Smooth muscle cell (in vitro differentiated cells): ENCODE data around the gene ZNF30. TPM values are rescaled to one million over a fixed set of nuclear protein-coding genes. Genes with fewer than 3 reads are reported as not detected.
A peak's percentile ranks its signal among the peaks of the same experiment; 100 is the strongest.

Source experiments
- DNase-seq: peaks from one replicate; lab custom pipeline; 2025; ENCODE audit not compliant: unreplicated experiment; lab: John Stamatoyannopoulos, UW
- H2AFZ ChIP-seq: fragments of 200-600 bp; sonication (generic); 2 replicates; pipeline ENCODE4 v1.6.0; 2016; ENCODE audit warnings: antibody characterized with exemption, low read depth, mild to moderate bottlenecking
- H3F3A ChIP-seq: fragments of 200-600 bp; sonication (generic); 2 replicates; pipeline ENCODE4 v1.6.0; 2017; ENCODE audit warnings: antibody characterized with exemption, low read depth
- H3K27ac ChIP-seq: fragments of 200-600 bp; sonication (generic); 2 replicates; pipeline ENCODE4 v1.5.1; 2016; ENCODE audit warnings: low read depth, mild to moderate bottlenecking
- H3K27me3 ChIP-seq: fragments of 200-600 bp; sonication (generic); 2 replicates; pipeline ENCODE4 v1.6.1; 2016; ENCODE audit warnings: low read depth, mild to moderate bottlenecking
- H3K36me3 ChIP-seq: fragments of 200-600 bp; sonication (generic); 2 replicates; pipeline ENCODE4 v1.5.1; 2016; ENCODE audit warnings: low read depth
- H3K4me1 ChIP-seq: fragments of 200-600 bp; sonication (generic); 2 replicates; pipeline ENCODE4 v1.5.1; 2016; ENCODE audit warnings: low read depth
- H3K4me2 ChIP-seq: fragments of 200-600 bp; sonication (generic); 2 replicates; pipeline ENCODE4 v1.6.0; 2016; ENCODE audit warnings: mild to moderate bottlenecking
- H3K4me3 ChIP-seq: fragments of 200-600 bp; sonication (generic); 2 replicates; pipeline ENCODE4 v1.5.1; 2016; ENCODE audit warnings: mild to moderate bottlenecking
- H3K79me2 ChIP-seq: fragments of 200-600 bp; sonication (generic); 2 replicates; pipeline ENCODE4 v1.6.0; 2016; ENCODE audit warnings: low read depth, mild to moderate bottlenecking
- H3K9ac ChIP-seq: fragments of 200-600 bp; sonication (generic); 2 replicates; pipeline ENCODE4 v1.6.0; 2016; ENCODE audit warnings: low read depth
- H3K9me3 ChIP-seq: fragments of 200-600 bp; sonication (generic); replicated peaks from 2 replicates; pipeline ENCODE4 v1.5.1; 2016; ENCODE audit warnings: low read depth
- H4K20me1 ChIP-seq: fragments of 200-600 bp; sonication (generic); 2 replicates; pipeline ENCODE4 v1.6.0; 2016; ENCODE audit warnings: low read depth
- WGBS: methylation state at CpG from one replicate; pipeline ENCODE4 v1.1.7; 2016; ENCODE audit warnings: low lambda C conversion rate; 5-methylcytosine and 5-hydroxymethylcytosine counted together
- polyA plus RNA-seq: library from polyadenylated mRNA; unstranded; fragments of >200 nt; fragmentation: Nextera tagmentation; extraction: Ambion mirVana; gene quantifications from 2 replicates; pipeline ENCODE4 v1.2.1, GENCODE V29; 2016
- total RNA-seq: library from RNA; depleted of rRNA; stranded (reverse); fragments of >200 nt; gene quantifications from 2 replicates; pipeline ENCODE4 v1.2.3, GENCODE V29; 2014
- TF ChIP-seq, protein P1 (sequence below): fragments of 200-600 bp; sonication (generic); IDR thresholded peaks from 2 replicates; pipeline ENCODE4 v1.5.1; 2017; ENCODE audit warnings: borderline replicate concordance, mild to moderate bottlenecking, antibody characterized with exemption; ENCODE audit not compliant: insufficient read depth, poor library complexity, severe bottlenecking

Gene ZNF30
- total and polyA plus RNA-seq, 2 experiments from 2014 or later = 1.2 to 2.3 TPM

GRCh38 chr19:34961775-34962686, 35.3 kb downstream of the ZNF30 start:
- no peak for DNase-seq
- no peak overlapping the region for H3K27ac ChIP-seq

GRCh38 chr19:34962687-34963572, 36.2 kb downstream of the ZNF30 start:
- no peaks in the 10 kb centered on the region for H3K27me3 ChIP-seq
- H4K20me1 ChIP-seq = peaks cover 4% of the 10 kb centered on the region
- no peak for DNase-seq
- peaks cover 16% of the 10 kb centered on the region for H3K79me2 ChIP-seq
- H3K9ac ChIP-seq = peak overlapping the region; percentile 64
- peak overlapping the region; percentile 99 for H3K4me2 ChIP-seq
- WGBS = 45% methylated on average over 14 of the region's 14 CpGs
- peaks cover 4% of the 10 kb centered on the region for H3K4me1 ChIP-seq
- TF ChIP-seq, protein P1, sequence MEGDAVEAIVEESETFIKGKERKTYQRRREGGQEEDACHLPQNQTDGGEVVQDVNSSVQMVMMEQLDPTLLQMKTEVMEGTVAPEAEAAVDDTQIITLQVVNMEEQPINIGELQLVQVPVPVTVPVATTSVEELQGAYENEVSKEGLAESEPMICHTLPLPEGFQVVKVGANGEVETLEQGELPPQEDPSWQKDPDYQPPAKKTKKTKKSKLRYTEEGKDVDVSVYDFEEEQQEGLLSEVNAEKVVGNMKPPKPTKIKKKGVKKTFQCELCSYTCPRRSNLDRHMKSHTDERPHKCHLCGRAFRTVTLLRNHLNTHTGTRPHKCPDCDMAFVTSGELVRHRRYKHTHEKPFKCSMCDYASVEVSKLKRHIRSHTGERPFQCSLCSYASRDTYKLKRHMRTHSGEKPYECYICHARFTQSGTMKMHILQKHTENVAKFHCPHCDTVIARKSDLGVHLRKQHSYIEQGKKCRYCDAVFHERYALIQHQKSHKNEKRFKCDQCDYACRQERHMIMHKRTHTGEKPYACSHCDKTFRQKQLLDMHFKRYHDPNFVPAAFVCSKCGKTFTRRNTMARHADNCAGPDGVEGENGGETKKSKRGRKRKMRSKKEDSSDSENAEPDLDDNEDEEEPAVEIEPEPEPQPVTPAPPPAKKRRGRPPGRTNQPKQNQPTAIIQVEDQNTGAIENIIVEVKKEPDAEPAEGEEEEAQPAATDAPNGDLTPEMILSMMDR = no peak
- peaks cover 16% of the 10 kb centered on the region for H3K9me3 ChIP-seq
- H3K36me3 ChIP-seq = peaks cover 16% of the 10 kb centered on the region
- H2AFZ ChIP-seq = peak overlapping the region; percentile 98
- H3F3A ChIP-seq = no peaks in the 10 kb centered on the region
- H3K27ac ChIP-seq = no peak overlapping the region
- H3K4me3 ChIP-seq = peak overlapping the region; percentile 96

More at GRCh38 chr19:34961775-34962686, 35.3 kb downstream of the ZNF30 start:
- Histone ChIP-seq H3K9ac (no peak overlapping the region), H3K36me3 (peaks cover 25% of the 10 kb centered on the region), H3K4me3 (peak overlapping the region; percentile 96), H3K79me2 (peaks cover 16% of the 10 kb centered on the region), H3F3A (no peaks in the 10 kb centered on the region), H3K4me1 (peaks cover 4% of the 10 kb centered on the region), H4K20me1 (peaks cover 4% of the 10 kb centered on the region), H2AFZ (no peak overlapping the region), H3K9me3 (peaks cover 25% of the 10 kb centered on the region), H3K4me2 (peak overlapping the region; percentile 99), H3K27me3 (no peaks in the 10 kb centered on the region)
- TF ChIP-seq, protein P1 = no peak
- WGBS = 90% methylated on average over 5 of the region's 5 CpGs

- TF ChIP-seq, protein P1 = no peak
- WGBS = 2% methylated on average over 72 of the region's 78 CpGs
- peak within 1 kb of the TSS; percentile 98 for H2AFZ ChIP-seq
- H3K79me2 ChIP-seq = peaks cover 16% of the 10 kb centered on the region
- no peaks in the 10 kb centered on the region for H3K27me3 ChIP-seq
- no peak within 1 kb of the TSS for H3K27ac ChIP-seq
- peaks cover 7% of the 10 kb centered on the region for H3K36me3 ChIP-seq
- H3K4me1 ChIP-seq = peaks cover 4% of the 10 kb centered on the region
- no peaks in the 10 kb centered on the region for H3F3A ChIP-seq
- peaks cover 4% of the 10 kb centered on the region for H4K20me1 ChIP-seq
- DNase-seq = no peak
- H3K4me3 ChIP-seq = peak within 1 kb of the TSS; percentile 96
- H3K9me3 ChIP-seq = peaks cover 7% of the 10 kb centered on the region
- H3K4me2 ChIP-seq = peak within 1 kb of the TSS; percentile 99
- peak within 1 kb of the TSS; percentile 64 for H3K9ac ChIP-seq
These were observed 37.1 kb downstream of the ZNF30 start, which contains the start of gene ZNF792 for GRCh38 chr19:34963573-34964406. ZNF792 (minus strand) TSS chr19:34964229; CDS start chr19:34963662, 567 bp downstream.
